CD14-positive monocyte (primary cell): Measurements from ENCODE around the gene NUDT13. TPM values are rescaled to one million over a fixed set of nuclear protein-coding genes. Genes with fewer than 3 reads are reported as not detected.

Source experiments
- DNase-seq, 3 donors: peaks; one replicate each; pipeline ENCODE4 v3.0.0-alpha.2; 2011 to 2022
- H2AFZ ChIP-seq: 2 replicates; pipeline ENCODE4 v1.6.0; 2012; ENCODE audit warnings: mild to moderate bottlenecking, low read depth, low read length, inconsistent platforms; ENCODE audit not compliant: insufficient read depth, poor library complexity, severe bottlenecking
- H3K27ac ChIP-seq, 2 donors: 1 replicate in 1 of 2; 2 replicates in 1 of 2; pipeline ENCODE4 v1.5.1; 2012 to 2013; ENCODE audit warnings: low read length in 2 of 2, control low read depth in 1 of 2, inconsistent platforms in 1 of 2, low read depth in 1 of 2, mild to moderate bottlenecking in 1 of 2
- H3K27me3 ChIP-seq, 2 donors: one replicate each; pipeline versions ENCODE4 v1.6.0 to v1.6.1; 2011 to 2013; ENCODE audit warnings: low read length in 2 of 2; ENCODE audit not compliant: control insufficient read depth in 2 of 2, insufficient read depth in 2 of 2
- H3K36me3 ChIP-seq, 2 donors: replicated peaks in 1 of 2; 1 replicate in 1 of 2; 2 replicates in 1 of 2; pipeline versions ENCODE4 v1.5.1 to v1.6.1; 2012 to 2013; ENCODE audit warnings: low read length in 2 of 2, control low read depth in 1 of 2, inconsistent platforms in 1 of 2, mild to moderate bottlenecking in 1 of 2; ENCODE audit not compliant: insufficient read depth in 2 of 2, control insufficient read depth in 1 of 2
- H3K4me1 ChIP-seq, 2 donors: 1 replicate in 1 of 2; 2 replicates in 1 of 2; pipeline versions ENCODE4 v1.5.1 to v1.6.1; 2012 to 2013; ENCODE audit warnings: low read length in 2 of 2, control low read depth in 1 of 2, inconsistent platforms in 1 of 2, mild to moderate bottlenecking in 1 of 2, moderate library complexity in 1 of 2; ENCODE audit not compliant: insufficient read depth in 2 of 2, control insufficient read depth in 1 of 2
- H3K4me2 ChIP-seq: replicated peaks from 2 replicates; pipeline ENCODE3; 2012; ENCODE audit warnings: low read length, moderate library complexity, mild to moderate bottlenecking; ENCODE audit not compliant: poor library complexity, severe bottlenecking; ENCODE audit errors: extremely low read depth
- H3K4me3 ChIP-seq, 3 experiments: fragments of 200-600 bp in 1 of 3; sonication (generic) in 1 of 3; replicated peaks in 1 of 3; 1 replicate in 2 of 3; 2 replicates in 1 of 3; pipeline ENCODE4 v1.5.1; 2011 to 2013; ENCODE audit warnings: low read length in 3 of 3, mild to moderate bottlenecking in 3 of 3, control low read depth in 2 of 3, low read depth in 2 of 3, inconsistent platforms in 1 of 3, moderate library complexity in 1 of 3
- H3K79me2 ChIP-seq: 2 replicates; pipeline ENCODE4 v1.6.0; 2012; ENCODE audit warnings: mild to moderate bottlenecking, control low read depth, inconsistent platforms, low read length, moderate library complexity; ENCODE audit not compliant: insufficient read depth
- H3K9ac ChIP-seq: 2 replicates; pipeline ENCODE4 v1.6.0; 2017; ENCODE audit warnings: low read length, mild to moderate bottlenecking; ENCODE audit not compliant: insufficient read depth, poor library complexity, severe bottlenecking
- H3K9me3 ChIP-seq, 2 donors: replicated peaks in 1 of 2; 1 replicate in 1 of 2; 2 replicates in 1 of 2; pipeline versions ENCODE4 v1.5.1 to v1.6.1; 2012 to 2013; ENCODE audit warnings: low read length in 2 of 2, control low read depth in 1 of 2; ENCODE audit not compliant: control insufficient read depth in 1 of 2, insufficient read depth in 1 of 2
- H4K20me1 ChIP-seq: 2 replicates; pipeline ENCODE4 v1.6.0; 2012; ENCODE audit warnings: mild to moderate bottlenecking, low read length, control low read depth, moderate library complexity; ENCODE audit not compliant: insufficient read depth
- H3K27ac Mint-ChIP-seq, 7 donors: one replicate each; pipeline ENCODE4 v1.8.0; 2020; ENCODE audit warnings: mild to moderate bottlenecking in 7 of 7, mixed read lengths in 7 of 7, moderate library complexity in 6 of 7, inconsistent platforms in 2 of 7
- H3K27me3 Mint-ChIP-seq, 3 donors: one replicate each; pipeline ENCODE4 v1.8.0; 2021 to 2022; ENCODE audit warnings: low read depth in 3 of 3, mild to moderate bottlenecking in 3 of 3, mixed read lengths in 3 of 3, moderate library complexity in 3 of 3, inconsistent platforms in 1 of 3
- H3K36me3 Mint-ChIP-seq, 2 donors: one replicate each; pipeline ENCODE4 v1.8.0; 2020; ENCODE audit warnings: mixed read lengths in 2 of 2, inconsistent platforms in 1 of 2, mild to moderate bottlenecking in 1 of 2
- H3K4me1 Mint-ChIP-seq: one replicate; pipeline ENCODE4 v1.8.0; 2020; ENCODE audit warnings: mild to moderate bottlenecking, mixed read lengths
- H3K4me3 Mint-ChIP-seq, 2 donors: one replicate each; pipeline ENCODE4 v1.8.0; 2020; ENCODE audit warnings: mild to moderate bottlenecking in 2 of 2, mixed read lengths in 2 of 2, moderate library complexity in 1 of 2
- H3K9me3 Mint-ChIP-seq, 7 donors: one replicate each; pipeline ENCODE4 v1.8.0; 2020 to 2022; ENCODE audit warnings: mixed read lengths in 7 of 7, mild to moderate bottlenecking in 6 of 7, moderate library complexity in 6 of 7, inconsistent platforms in 2 of 7
- WGBS: methylation state at CpG from one replicate; pipeline ENCODE4 v1.1.5; 2013; ENCODE audit warnings: missing lambda C conversion rate; ENCODE audit not compliant: insufficient coverage; 5-methylcytosine and 5-hydroxymethylcytosine counted together
- intact Hi-C, 2 donors: fragments of 100-400 bp; cut with micrococcal nuclease; formaldehyde crosslinking; loops; one replicate each; pipeline versions ENCODE4 v1.15.0 to v1.15.1; 2023
- polyA plus RNA-seq, 3 donors: library from polyadenylated mRNA; depleted of rRNA in 1 of 3; unstranded in 2 of 3; stranded (reverse) in 1 of 3; fragments of 300-500 nt in 2 of 3; fragments of >200 nt in 1 of 3; fragmentation: Illumina TruSeq in 2 of 3; gene quantifications; 1 replicate in 2 of 3; 2 replicates in 1 of 3; pipeline ENCODE4 v1.2.3, GENCODE V29; 2012 to 2021
- TF ChIP-seq, protein P1 (sequence below): fragments of 200-600 bp; IDR thresholded peaks from one replicate; pipeline ENCODE4 v1.8.0; 2022; ENCODE audit warnings: antibody characterized with exemption, mild to moderate bottlenecking

The NUDT13 gene
- polyA plus RNA-seq, 3 donors, result 0.69 to 4.5 (median 1.0) TPM

DNA sequence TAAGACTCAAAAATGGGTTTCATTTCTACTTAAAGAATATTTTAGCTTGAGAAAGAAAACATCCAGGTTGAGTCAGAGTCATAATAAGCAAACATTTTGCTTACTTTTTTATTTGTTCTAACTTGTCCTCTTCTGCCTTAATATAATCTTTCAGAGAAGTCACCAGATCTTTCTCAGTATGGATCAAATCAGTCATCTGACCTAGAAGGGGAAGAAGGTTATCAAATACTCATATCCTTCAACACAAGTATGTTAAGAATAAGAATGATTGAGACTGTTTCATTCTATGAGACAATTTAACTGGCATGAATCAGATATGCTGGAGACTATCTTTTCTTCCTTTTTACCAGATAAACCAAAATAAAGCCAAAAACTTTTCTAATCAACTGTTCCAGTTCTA is 36.6 kb upstream of the NUDT13 start:
- intact Hi-C loops, result no loop called here
- Histone ChIP-seq H3K4me1 (peaks cover 3 to 10% of the 10 kb centered on the region in 2 donors), H3K79me2 (peaks cover 19% of the 10 kb centered on the region), H3K4me2 (no peak overlapping the region), H3K4me3 (no peak overlapping the region), H3K36me3 (peaks cover 45 to 54% of the 10 kb centered on the region in 2 donors), H4K20me1 (peaks cover 28% of the 10 kb centered on the region), H3K27me3 (no peaks in the 10 kb centered on the region), H3K27ac (no peak overlapping the region), H2AFZ (no peak overlapping the region), H3K9me3 (no peaks in the 10 kb centered on the region), H3K9ac (no peak overlapping the region)
- peaks cover 42 to 55% of the 10 kb centered on the region in 2 donors for H3K36me3 Mint-ChIP-seq
- H3K27me3 Mint-ChIP-seq, result peaks cover 0 to 2% (median 0%) of the 10 kb centered on the region in 3 donors
- H3K27ac Mint-ChIP-seq, result no peak overlapping the region
- TF ChIP-seq, protein P1, sequence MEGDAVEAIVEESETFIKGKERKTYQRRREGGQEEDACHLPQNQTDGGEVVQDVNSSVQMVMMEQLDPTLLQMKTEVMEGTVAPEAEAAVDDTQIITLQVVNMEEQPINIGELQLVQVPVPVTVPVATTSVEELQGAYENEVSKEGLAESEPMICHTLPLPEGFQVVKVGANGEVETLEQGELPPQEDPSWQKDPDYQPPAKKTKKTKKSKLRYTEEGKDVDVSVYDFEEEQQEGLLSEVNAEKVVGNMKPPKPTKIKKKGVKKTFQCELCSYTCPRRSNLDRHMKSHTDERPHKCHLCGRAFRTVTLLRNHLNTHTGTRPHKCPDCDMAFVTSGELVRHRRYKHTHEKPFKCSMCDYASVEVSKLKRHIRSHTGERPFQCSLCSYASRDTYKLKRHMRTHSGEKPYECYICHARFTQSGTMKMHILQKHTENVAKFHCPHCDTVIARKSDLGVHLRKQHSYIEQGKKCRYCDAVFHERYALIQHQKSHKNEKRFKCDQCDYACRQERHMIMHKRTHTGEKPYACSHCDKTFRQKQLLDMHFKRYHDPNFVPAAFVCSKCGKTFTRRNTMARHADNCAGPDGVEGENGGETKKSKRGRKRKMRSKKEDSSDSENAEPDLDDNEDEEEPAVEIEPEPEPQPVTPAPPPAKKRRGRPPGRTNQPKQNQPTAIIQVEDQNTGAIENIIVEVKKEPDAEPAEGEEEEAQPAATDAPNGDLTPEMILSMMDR, result no peak
- no peaks in the 10 kb centered on the region for H3K9me3 Mint-ChIP-seq
- no peak for DNase-seq
- no peak overlapping the region for H3K4me3 Mint-ChIP-seq
- H3K4me1 Mint-ChIP-seq, result peaks cover 13% of the 10 kb centered on the region

DNA sequence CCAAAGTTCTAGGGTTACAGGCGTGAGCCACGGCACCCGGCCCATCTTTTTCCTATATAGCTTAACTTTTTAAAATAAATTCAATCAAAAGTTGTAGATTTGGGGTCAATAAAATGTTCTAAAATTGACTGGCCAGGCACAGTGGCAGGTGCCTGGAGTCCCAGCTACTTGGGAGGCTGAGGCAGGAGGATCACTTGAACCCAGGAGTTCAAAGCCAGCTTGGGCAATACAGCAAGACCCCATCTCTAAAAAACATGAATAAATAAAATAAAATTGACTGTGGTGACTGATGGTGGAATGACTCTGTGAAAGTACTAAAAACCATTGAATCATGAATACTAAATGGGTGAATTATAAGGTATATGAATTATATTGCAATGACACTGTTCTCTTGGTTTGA is 34.4 kb upstream of the NUDT13 start:
- H3K4me3 ChIP-seq, result no peak overlapping the region
- WGBS, result no CpG with 5 or more reads among the region's 3 CpGs
- H3K9me3 ChIP-seq, result no peaks in the 10 kb centered on the region
- H2AFZ ChIP-seq, result no peak overlapping the region
- peaks cover 34% of the 10 kb centered on the region for H3K79me2 ChIP-seq
- no peak overlapping the region for H3K9ac ChIP-seq
- H3K4me3 Mint-ChIP-seq, result no peak overlapping the region
- H3K4me1 Mint-ChIP-seq, result peaks cover 13% of the 10 kb centered on the region
- H3K4me2 ChIP-seq, result no peak overlapping the region
- no peak overlapping the region for H3K27ac ChIP-seq
- peaks cover 3 to 10% of the 10 kb centered on the region in 2 donors for H3K4me1 ChIP-seq
- no peak for DNase-seq
- no peaks in the 10 kb centered on the region for H3K9me3 Mint-ChIP-seq
- no peak overlapping the region for H3K27ac Mint-ChIP-seq
- H3K27me3 Mint-ChIP-seq, result peaks cover 0 to 2% (median 0%) of the 10 kb centered on the region in 3 donors
- H3K36me3 ChIP-seq, result peaks cover 33 to 35% of the 10 kb centered on the region in 2 donors
- H3K27me3 ChIP-seq, result no peaks in the 10 kb centered on the region
- H3K36me3 Mint-ChIP-seq, result peaks cover 30 to 40% of the 10 kb centered on the region in 2 donors
- TF ChIP-seq, protein P1, result no peak
- peaks cover 45% of the 10 kb centered on the region for H4K20me1 ChIP-seq
- intact Hi-C loops, result no loop called here
